NCI-H524 treated with DMSO at 0.1 percent for 48 hours (cell line): Measurements from ENCODE around the gene METTL21A.
"Not testable (repeated sequence)": the region's sequence is repeated elsewhere in the genome, so short reads cannot be mapped to it uniquely, and the experiment has no call there.

Source experiments
- DNase-seq: peaks from one replicate; lab custom pipeline; 2025; lab: John Stamatoyannopoulos, UW

The METTL21A gene

GRCh38 chr2:207625014-207625907 lies at the start of gene METTL21A:
Gene METTL21A (minus strand): TSS chr2:207625394. CDS start chr2:207624375, 1,019 bp downstream.
- DNase-seq: peak; percentile 37

GRCh38 chr2:207674826-207675225 lies 49.6 kb upstream of the METTL21A start:
- DNase-seq: no peak

- no peak for DNase-seq
These were observed 49.1 kb upstream of the METTL21A start for GRCh38 chr2:207674266-207674774.

- no peak for DNase-seq
These were observed 48.2 kb upstream of the METTL21A start for GRCh38 chr2:207673431-207673830.

GRCh38 chr2:207670887-207671286 lies 45.7 kb upstream of the METTL21A start:
- no peak for DNase-seq

GRCh38 chr2:207663870-207664545 lies 38.8 kb upstream of the METTL21A start:
- DNase-seq: peak; percentile 73

GRCh38 chr2:207662203-207662602 lies 37.0 kb upstream of the METTL21A start:
- DNase-seq: no peak

GRCh38 chr2:207660994-207661393 lies 35.8 kb upstream of the METTL21A start:
- DNase-seq: no peak

GRCh38 chr2:207658156-207658555 lies 33.0 kb upstream of the METTL21A start:
- DNase-seq: no peak

GRCh38 chr2:207655000-207655399 lies 29.8 kb upstream of the METTL21A start:
- no peak for DNase-seq

GRCh38 chr2:207646582-207646981 lies 21.4 kb upstream of the METTL21A start:
- DNase-seq: not testable (repeated sequence)

- no peak for DNase-seq
These were observed 18.7 kb upstream of the METTL21A start for GRCh38 chr2:207643892-207644291.

- no peak for DNase-seq
These were observed 15.5 kb upstream of the METTL21A start for GRCh38 chr2:207640661-207641060.

- no peak for DNase-seq
These were observed 15.0 kb upstream of the METTL21A start for GRCh38 chr2:207640160-207640559.

- DNase-seq: not testable (repeated sequence)
These were observed 14.1 kb upstream of the METTL21A start for GRCh38 chr2:207639288-207639687.

- no peak for DNase-seq
These were observed 10.4 kb upstream of the METTL21A start for GRCh38 chr2:207635468-207636200.

- no peak for DNase-seq
These were observed 8.5 kb upstream of the METTL21A start for GRCh38 chr2:207633686-207634085.

GRCh38 chr2:207632575-207633493 lies 7.6 kb upstream of the METTL21A start:
- DNase-seq: no peak

- peak; percentile 88 for DNase-seq
These were observed 5.3 kb upstream of the METTL21A start for GRCh38 chr2:207630491-207630890.

- DNase-seq: no peak
These were observed 4.4 kb upstream of the METTL21A start for GRCh38 chr2:207629553-207629952.
